SK-N-SH (cell line): ENCODE measurements around the gene TOLLIP.

Experiments
- RAD21 ChIP-seq: IDR thresholded peaks from 2 replicates; pipeline ENCODE4 v1.6.1; 2012; ENCODE audit warnings: mild to moderate bottlenecking, low read length
- REST ChIP-seq: IDR thresholded peaks from 2 replicates; pipeline ENCODE4 v1.6.1; 2012; ENCODE audit warnings: mild to moderate bottlenecking, low read depth, low read length, moderate library complexity

GRCh38 chr11:1327064-1327460 lies 17.6 kb upstream of the TOLLIP start:
- no peak for TF ChIP-seq RAD21
- TF ChIP-seq REST: no peak
